GM23338 (cell line): Measurements from ENCODE around the gene FBN2. TPM values are rescaled to one million over a fixed set of nuclear protein-coding genes. Genes with fewer than 3 reads are reported as not detected.

Experiments used
- ATAC-seq: fragments of 200-7000 bp; cut with Tn5 transposase; 3 replicates; pipeline ENCODE4 v1.9.1; 2020
- DNase-seq: peaks from one replicate; pipeline ENCODE4 v3.0.0-alpha.2; 2015; ENCODE audit warnings: low spot score
- H2AFZ ChIP-seq: fragments of 200-600 bp; sonication (generic); 2 replicates; pipeline ENCODE4 v1.8.0; 2016; ENCODE audit warnings: antibody characterized with exemption, mild to moderate bottlenecking, moderate library complexity
- H3F3A ChIP-seq: fragments of 200-600 bp; sonication (generic); replicated peaks from 2 replicates; pipeline ENCODE4 v1.8.0; 2017; ENCODE audit warnings: antibody characterized with exemption, mixed run types, low read depth
- H3K27ac ChIP-seq: fragments of 200-600 bp; sonication (generic); 2 replicates; pipeline ENCODE4 v1.6.1; 2016; ENCODE audit warnings: low read depth
- H3K27me3 ChIP-seq: fragments of 200-600 bp; sonication (generic); 2 replicates; pipeline ENCODE4 v1.8.0; 2016; ENCODE audit warnings: mild to moderate bottlenecking, mixed run types, moderate library complexity; ENCODE audit not compliant: insufficient read depth
- H3K36me3 ChIP-seq: fragments of 200-600 bp; sonication (generic); 2 replicates; pipeline ENCODE4 v1.8.0; 2016; ENCODE audit warnings: mild to moderate bottlenecking; ENCODE audit not compliant: insufficient read depth
- H3K4me1 ChIP-seq: fragments of 200-600 bp; sonication (generic); 2 replicates; pipeline ENCODE4 v1.8.0; 2016; ENCODE audit warnings: mild to moderate bottlenecking, moderate library complexity; ENCODE audit not compliant: insufficient read depth
- H3K4me2 ChIP-seq: fragments of 200-600 bp; sonication (generic); 2 replicates; pipeline ENCODE4 v1.7.1; 2017; ENCODE audit warnings: mixed run types
- H3K4me3 ChIP-seq: fragments of 200-600 bp; sonication (generic); 2 replicates; pipeline ENCODE4 v1.6.1; 2016; ENCODE audit warnings: mixed run types
- H3K79me2 ChIP-seq: fragments of 200-600 bp; sonication (generic); replicated peaks from 2 replicates; pipeline ENCODE4 v1.8.0; 2017; ENCODE audit warnings: mild to moderate bottlenecking; ENCODE audit not compliant: insufficient read depth
- H3K9me2 ChIP-seq: fragments of 200-600 bp; sonication (generic); 2 replicates; pipeline ENCODE4 v1.8.0; 2017; ENCODE audit not compliant: insufficient read depth
- H4K20me1 ChIP-seq: fragments of 200-600 bp; sonication (generic); replicated peaks from 2 replicates; pipeline ENCODE4 v1.8.0; 2017; ENCODE audit warnings: mild to moderate bottlenecking; ENCODE audit not compliant: insufficient read depth
- H3K27ac Mint-ChIP-seq: 2 replicates; pipeline ENCODE4 v1.8.0; 2020; ENCODE audit warnings: inconsistent platforms, mild to moderate bottlenecking, moderate library complexity, mixed read lengths
- H3K27me3 Mint-ChIP-seq: 3 replicates; pipeline ENCODE4 v1.8.0; 2022; ENCODE audit warnings: low read depth, mild to moderate bottlenecking, moderate library complexity, mixed read lengths, inconsistent platforms; ENCODE audit not compliant: insufficient read depth, poor library complexity
- H3K36me3 Mint-ChIP-seq: 3 replicates; pipeline ENCODE4 v1.8.0; 2021; ENCODE audit warnings: low read depth, mild to moderate bottlenecking, inconsistent platforms, moderate library complexity, mixed read lengths
- H3K4me1 Mint-ChIP-seq: 3 replicates; pipeline ENCODE4 v1.8.0; 2020; ENCODE audit warnings: mild to moderate bottlenecking, inconsistent platforms, mixed read lengths
- H3K4me3 Mint-ChIP-seq: 3 replicates; pipeline ENCODE4 v1.8.0; 2021; ENCODE audit warnings: moderate library complexity, mild to moderate bottlenecking, inconsistent platforms, mixed read lengths
- H3K9me3 Mint-ChIP-seq: 3 replicates; pipeline ENCODE4 v1.8.0; 2020; ENCODE audit warnings: moderate library complexity, mild to moderate bottlenecking, inconsistent platforms, mixed read lengths
- CTCF ChIP-seq, 2 experiments: fragments of 200-600 bp in 1 of 2; sonication (generic) in 1 of 2; conservative IDR thresholded peaks; 2 replicates each; pipeline versions ENCODE4 v1.5.1 to v1.6.1; 2016 to 2017; ENCODE audit warnings: antibody characterized with exemption in 2 of 2, low read depth in 2 of 2, mild to moderate bottlenecking in 2 of 2, moderate library complexity in 1 of 2
- ETS1 ChIP-seq: IDR thresholded peaks from 2 replicates; pipeline ENCODE4 v1.6.1; 2016; ENCODE audit warnings: antibody characterized with exemption
- EZH2phosphoT487 ChIP-seq: fragments of 200-600 bp; sonication (generic); IDR thresholded peaks from one replicate; pipeline ENCODE4 v1.8.1; 2018; ENCODE audit warnings: antibody characterized with exemption; ENCODE audit not compliant: unreplicated experiment
- POLR2AphosphoS5 ChIP-seq: IDR thresholded peaks from 2 replicates; pipeline ENCODE4 v1.6.1; 2016; ENCODE audit warnings: antibody characterized with exemption, low read depth
- STAT1 ChIP-seq: IDR thresholded peaks from one replicate; pipeline ENCODE4 v1.6.1; 2016; ENCODE audit warnings: antibody characterized with exemption; ENCODE audit not compliant: unreplicated experiment
- ZNF331 ChIP-seq: fragments of 250-450 bp; sonication (Bioruptor Pico); IDR thresholded peaks from 2 replicates; pipeline ENCODE4 v1.5.0; 2020; ENCODE audit warnings: low read depth, mild to moderate bottlenecking, moderate library complexity
- ZNF462 ChIP-seq: fragments of 250-450 bp; sonication (Bioruptor Pico); IDR thresholded peaks from 2 replicates; pipeline ENCODE4 v1.5.0; 2020; ENCODE audit warnings: mild to moderate bottlenecking, moderate library complexity
- polyA plus RNA-seq: library from polyadenylated mRNA; unstranded; fragments of >200 nt; fragmentation: Nextera tagmentation; extraction: Ambion mirVana; gene quantifications from 2 replicates; pipeline ENCODE4 v1.2.1, GENCODE V29; 2016
- total RNA-seq: library from RNA; depleted of rRNA; stranded (reverse); fragments of >200 nt; shearing (Covaris generic); gene quantifications from 2 replicates; pipeline ENCODE4 v1.2.3, GENCODE V29; 2014

The FBN2 gene
- total and polyA plus RNA-seq, 2 experiments from 2014 or later, result 2.6 to 13.6 TPM

GRCh38 chr5:128491291-128491690 lies 46.8 kb downstream of the FBN2 start:
- no peaks in the 10 kb centered on the region for H3K36me3 Mint-ChIP-seq
- Histone ChIP-seq H3K4me3 (no peak overlapping the region), H3F3A (no peaks in the 10 kb centered on the region), H3K27me3 (no peaks in the 10 kb centered on the region), H4K20me1 (no peaks in the 10 kb centered on the region), H3K4me1 (peaks cover 11% of the 10 kb centered on the region), H3K36me3 (no peaks in the 10 kb centered on the region), H2AFZ (no peak overlapping the region), H3K27ac (no peak overlapping the region), H3K79me2 (no peaks in the 10 kb centered on the region), H3K4me2 (no peak overlapping the region), H3K9me2 (peaks cover 3% of the 10 kb centered on the region; the same call in 1 of the 2 replicates)
- H3K9me3 Mint-ChIP-seq, result no peaks in the 10 kb centered on the region
- H3K27ac Mint-ChIP-seq, result peak overlapping the region; percentile 36; the same call in 1 of the 2 replicates
- peaks cover 32% of the 10 kb centered on the region for H3K4me1 Mint-ChIP-seq
- DNase-seq, result peak; percentile 22
- H3K4me3 Mint-ChIP-seq, result no peak overlapping the region
- H3K27me3 Mint-ChIP-seq, result no peaks in the 10 kb centered on the region
- TF ChIP-seq ETS1, result no peak
- TF ChIP-seq CTCF (conservative IDR thresholded peaks at IDR 0.05; ENCODE audit: low read depth in 2 of 2), result no peak
- no peak for TF ChIP-seq POLR2AphosphoS5
- no peak for TF ChIP-seq EZH2phosphoT487
- no peak for TF ChIP-seq STAT1
- TF ChIP-seq ZNF331 (CRISPR knock-in tag), result no peak
- no peak for ATAC-seq

- ATAC-seq (no peak), DNase-seq (no peak)
- H3K9me2 ChIP-seq, result peaks cover 3% of the 10 kb centered on the region; the same call in 1 of the 2 replicates
- no peaks in the 10 kb centered on the region for H3K36me3 ChIP-seq
- H3K4me2 ChIP-seq, result no peak overlapping the region
- H3K4me3 ChIP-seq, result no peak overlapping the region
- TF ChIP-seq ZNF331 (CRISPR knock-in tag), result no peak
- TF ChIP-seq ZNF462, result no peak
- no peaks in the 10 kb centered on the region for H4K20me1 ChIP-seq
- Mint-ChIP-seq H3K36me3 (no peaks in the 10 kb centered on the region), H3K27me3 (no peaks in the 10 kb centered on the region), H3K4me3 (no peak overlapping the region), H3K9me3 (no peaks in the 10 kb centered on the region), H3K4me1 (peaks cover 29% of the 10 kb centered on the region), H3K27ac (no peak overlapping the region)
- H3K27me3 ChIP-seq, result no peaks in the 10 kb centered on the region
- H2AFZ ChIP-seq, result no peak overlapping the region
- H3K27ac ChIP-seq, result no peak overlapping the region
- H3K4me1 ChIP-seq, result peaks cover 11% of the 10 kb centered on the region
- no peaks in the 10 kb centered on the region for H3F3A ChIP-seq
- no peaks in the 10 kb centered on the region for H3K79me2 ChIP-seq
These were observed 47.3 kb downstream of the FBN2 start for GRCh38 chr5:128490761-128491160.
